SU-DHL-6 (cell line): Measurements from ENCODE around the gene RNF32.

Source experiments
- EZH2phosphoT487 ChIP-seq: fragments of 200-600 bp; sonication (generic), shearing (Covaris generic); conservative IDR thresholded peaks from 2 replicates; pipeline ENCODE4 v1.6.1; 2018; ENCODE audit warnings: mild to moderate bottlenecking, antibody characterized with exemption, low read length, moderate library complexity, mixed read lengths
- TF ChIP-seq, protein P1 (sequence below): fragments of 200-600 bp; sonication (generic); IDR thresholded peaks from one replicate; pipeline ENCODE4 v1.5.1; 2017; ENCODE audit warnings: antibody characterized with exemption, mild to moderate bottlenecking, low read length, moderate library complexity; ENCODE audit not compliant: insufficient read depth, poor library complexity, severe bottlenecking

DNA sequence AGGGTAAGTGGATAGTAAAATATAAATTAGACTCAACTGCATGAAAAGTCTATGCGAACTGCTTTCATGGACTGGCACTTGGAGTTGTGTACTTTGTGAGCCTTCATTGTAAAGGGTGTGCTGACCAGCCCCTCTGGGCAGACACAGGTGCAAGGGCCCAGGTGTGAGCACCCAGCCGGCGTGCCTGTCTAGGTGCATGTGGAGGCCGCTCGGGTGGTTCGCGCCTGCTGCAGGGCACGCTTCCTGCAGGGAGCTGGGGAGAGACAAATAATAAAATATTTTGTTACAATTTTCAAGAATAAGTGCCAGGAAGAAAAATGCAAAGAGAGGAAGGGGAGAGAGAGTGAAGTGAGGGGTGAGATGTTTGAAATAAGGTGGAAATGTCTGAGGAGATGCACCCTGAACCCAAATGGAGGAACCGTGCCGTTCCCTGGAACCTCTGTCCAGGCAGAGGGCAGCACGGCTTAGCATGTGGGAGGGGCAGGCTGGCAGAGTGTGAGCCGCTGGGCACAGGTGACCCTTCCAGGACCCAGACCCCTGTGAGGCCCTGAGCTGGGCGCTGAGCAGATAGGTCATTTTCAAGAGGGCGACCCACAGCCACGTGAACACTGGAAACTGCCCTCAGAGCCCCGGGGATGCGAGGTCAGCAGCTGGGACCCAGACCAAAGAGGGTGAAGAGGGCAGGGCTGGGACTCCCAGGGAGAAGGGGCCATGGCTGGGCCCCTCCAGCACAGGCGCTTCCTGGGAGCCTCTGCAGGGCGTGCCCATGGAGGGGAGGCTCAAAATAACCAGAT is 28.7 kb downstream of the RNF32 start:
- TF ChIP-seq, protein P1, sequence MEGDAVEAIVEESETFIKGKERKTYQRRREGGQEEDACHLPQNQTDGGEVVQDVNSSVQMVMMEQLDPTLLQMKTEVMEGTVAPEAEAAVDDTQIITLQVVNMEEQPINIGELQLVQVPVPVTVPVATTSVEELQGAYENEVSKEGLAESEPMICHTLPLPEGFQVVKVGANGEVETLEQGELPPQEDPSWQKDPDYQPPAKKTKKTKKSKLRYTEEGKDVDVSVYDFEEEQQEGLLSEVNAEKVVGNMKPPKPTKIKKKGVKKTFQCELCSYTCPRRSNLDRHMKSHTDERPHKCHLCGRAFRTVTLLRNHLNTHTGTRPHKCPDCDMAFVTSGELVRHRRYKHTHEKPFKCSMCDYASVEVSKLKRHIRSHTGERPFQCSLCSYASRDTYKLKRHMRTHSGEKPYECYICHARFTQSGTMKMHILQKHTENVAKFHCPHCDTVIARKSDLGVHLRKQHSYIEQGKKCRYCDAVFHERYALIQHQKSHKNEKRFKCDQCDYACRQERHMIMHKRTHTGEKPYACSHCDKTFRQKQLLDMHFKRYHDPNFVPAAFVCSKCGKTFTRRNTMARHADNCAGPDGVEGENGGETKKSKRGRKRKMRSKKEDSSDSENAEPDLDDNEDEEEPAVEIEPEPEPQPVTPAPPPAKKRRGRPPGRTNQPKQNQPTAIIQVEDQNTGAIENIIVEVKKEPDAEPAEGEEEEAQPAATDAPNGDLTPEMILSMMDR = no peak
- no peak for TF ChIP-seq EZH2phosphoT487
